Thyroid gland (tissue), 4 donors: ENCODE measurements around the gene BCL3. TPM values are rescaled to one million over a fixed set of nuclear protein-coding genes. Genes with fewer than 3 reads are reported as not detected.

Experiments used
- DNase-seq, 2 donors: peaks; one replicate each; pipeline ENCODE4 v3.0.0-alpha.2; 2019
- H3K27ac ChIP-seq, 3 donors: fragments of 200-600 bp; sonication (generic); 1 replicate in 2 of 3; 2 replicates in 1 of 3; pipeline ENCODE4 v1.5.1; 2016 to 2019; ENCODE audit warnings: mild to moderate bottlenecking in 1 of 3, moderate library complexity in 1 of 3
- H3K27me3 ChIP-seq: fragments of 200-600 bp; sonication (generic); one replicate; pipeline ENCODE4 v1.5.1; 2019
- H3K36me3 ChIP-seq, 2 donors: fragments of 200-600 bp; sonication (generic); one replicate each; pipeline ENCODE4 v1.5.1; 2016 to 2019
- H3K4me1 ChIP-seq, 2 donors: fragments of 200-600 bp; sonication (generic); one replicate each; pipeline ENCODE4 v1.5.1; 2017 to 2019
- H3K4me3 ChIP-seq, 3 donors: fragments of 200-600 bp; sonication (generic); replicated peaks in 1 of 3; 1 replicate in 2 of 3; 2 replicates in 1 of 3; pipeline ENCODE4 v1.5.1; 2016; ENCODE audit warnings: mild to moderate bottlenecking in 1 of 3
- H3K9me3 ChIP-seq: fragments of 200-600 bp; sonication (generic); one replicate; pipeline ENCODE4 v1.5.1; 2017
- POLR2A ChIP-seq, 2 donors: fragments of 450-650 bp; IDR thresholded peaks; one replicate each; pipeline ENCODE4 v1.6.1; 2017; ENCODE audit warnings: antibody characterized with exemption in 2 of 2, mild to moderate bottlenecking in 2 of 2, moderate library complexity in 1 of 2
- WGBS, 2 donors: methylation state at CpG; one replicate each; pipeline ENCODE4 v1.1.5; 2017; 5-methylcytosine and 5-hydroxymethylcytosine counted together
- intact Hi-C: fragments of 100-400 bp; cut with DNase I; formaldehyde crosslinking; loops from one replicate; pipeline ENCODE4 v1.15.1; 2023
- total RNA-seq, 4 donors: library from RNA; depleted of rRNA; stranded (reverse); fragments of >200 nt; gene quantifications; one replicate each; pipeline ENCODE4 v1.2.3, GENCODE V29; 2016
- TF ChIP-seq, protein P1 (sequence below), 6 experiments: fragments of 200-600 bp in 3 of 6; fragments of 450-650 bp in 3 of 6; sonication (generic) in 3 of 6; IDR thresholded peaks; one replicate each; pipeline ENCODE4 v1.5.1; 2016 to 2019; ENCODE audit warnings: antibody characterized with exemption in 6 of 6, mild to moderate bottlenecking in 2 of 6, inconsistent platforms in 1 of 6, moderate library complexity in 1 of 6

The BCL3 gene
- total RNA-seq, 4 donors from 2014 or later, result 12.4 to 56.2 (median 16.8) TPM

DNA sequence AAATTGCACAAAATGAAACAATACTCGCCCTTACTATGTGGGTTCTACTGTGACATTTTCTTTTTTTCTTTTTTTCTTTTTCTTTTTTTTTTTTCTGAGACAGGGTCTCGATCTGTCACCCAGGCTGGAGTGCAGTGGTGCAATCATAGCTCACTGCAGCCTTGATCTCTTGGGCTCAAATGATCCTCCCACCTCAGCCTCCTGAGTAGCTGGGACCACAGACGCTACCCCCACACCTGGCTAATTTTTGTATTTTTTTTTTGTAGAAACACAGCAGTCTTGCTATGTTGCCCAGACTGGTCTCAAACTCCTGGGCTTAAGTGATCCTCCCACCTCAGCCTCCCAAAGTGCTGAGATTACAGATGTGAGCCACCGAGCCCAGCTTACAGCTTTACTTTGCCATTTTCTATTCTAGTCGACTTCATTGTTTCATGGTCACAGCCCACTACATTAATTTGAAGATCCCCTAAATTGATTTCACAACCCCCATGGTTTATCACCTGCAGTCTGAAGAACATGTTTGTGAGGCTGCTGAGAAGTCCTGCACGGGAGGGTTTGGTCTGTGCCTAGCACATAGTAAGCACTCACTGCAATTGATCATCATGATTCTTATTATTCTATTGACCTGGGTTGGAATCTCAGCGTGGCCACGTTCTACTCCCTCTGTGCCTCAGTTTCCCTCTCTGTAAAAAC lies 3.8 kb downstream of the BCL3 start:
- H3K9me3 ChIP-seq, result no peaks in the 10 kb centered on the region
- no peaks in the 10 kb centered on the region for H3K27me3 ChIP-seq
- H3K4me3 ChIP-seq, result no peak overlapping the region
- no peak for TF ChIP-seq POLR2A (IDR thresholded peaks at IDR 0.05)
- TF ChIP-seq, protein P1, sequence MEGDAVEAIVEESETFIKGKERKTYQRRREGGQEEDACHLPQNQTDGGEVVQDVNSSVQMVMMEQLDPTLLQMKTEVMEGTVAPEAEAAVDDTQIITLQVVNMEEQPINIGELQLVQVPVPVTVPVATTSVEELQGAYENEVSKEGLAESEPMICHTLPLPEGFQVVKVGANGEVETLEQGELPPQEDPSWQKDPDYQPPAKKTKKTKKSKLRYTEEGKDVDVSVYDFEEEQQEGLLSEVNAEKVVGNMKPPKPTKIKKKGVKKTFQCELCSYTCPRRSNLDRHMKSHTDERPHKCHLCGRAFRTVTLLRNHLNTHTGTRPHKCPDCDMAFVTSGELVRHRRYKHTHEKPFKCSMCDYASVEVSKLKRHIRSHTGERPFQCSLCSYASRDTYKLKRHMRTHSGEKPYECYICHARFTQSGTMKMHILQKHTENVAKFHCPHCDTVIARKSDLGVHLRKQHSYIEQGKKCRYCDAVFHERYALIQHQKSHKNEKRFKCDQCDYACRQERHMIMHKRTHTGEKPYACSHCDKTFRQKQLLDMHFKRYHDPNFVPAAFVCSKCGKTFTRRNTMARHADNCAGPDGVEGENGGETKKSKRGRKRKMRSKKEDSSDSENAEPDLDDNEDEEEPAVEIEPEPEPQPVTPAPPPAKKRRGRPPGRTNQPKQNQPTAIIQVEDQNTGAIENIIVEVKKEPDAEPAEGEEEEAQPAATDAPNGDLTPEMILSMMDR (IDR thresholded peaks at IDR 0.05), result no peak
- H3K27ac ChIP-seq, result peak overlapping the region; percentile 81 to 97 (median 96)
- peaks cover 58 to 72% of the 10 kb centered on the region in 2 donors for H3K4me1 ChIP-seq
- intact Hi-C loops, result no loop called here
- no peak for DNase-seq
- WGBS, 2 donors, result 76 to 81% methylated on average over 8 of the region's 8 CpGs
- peaks cover 6 to 20% of the 10 kb centered on the region in 2 donors for H3K36me3 ChIP-seq

DNA sequence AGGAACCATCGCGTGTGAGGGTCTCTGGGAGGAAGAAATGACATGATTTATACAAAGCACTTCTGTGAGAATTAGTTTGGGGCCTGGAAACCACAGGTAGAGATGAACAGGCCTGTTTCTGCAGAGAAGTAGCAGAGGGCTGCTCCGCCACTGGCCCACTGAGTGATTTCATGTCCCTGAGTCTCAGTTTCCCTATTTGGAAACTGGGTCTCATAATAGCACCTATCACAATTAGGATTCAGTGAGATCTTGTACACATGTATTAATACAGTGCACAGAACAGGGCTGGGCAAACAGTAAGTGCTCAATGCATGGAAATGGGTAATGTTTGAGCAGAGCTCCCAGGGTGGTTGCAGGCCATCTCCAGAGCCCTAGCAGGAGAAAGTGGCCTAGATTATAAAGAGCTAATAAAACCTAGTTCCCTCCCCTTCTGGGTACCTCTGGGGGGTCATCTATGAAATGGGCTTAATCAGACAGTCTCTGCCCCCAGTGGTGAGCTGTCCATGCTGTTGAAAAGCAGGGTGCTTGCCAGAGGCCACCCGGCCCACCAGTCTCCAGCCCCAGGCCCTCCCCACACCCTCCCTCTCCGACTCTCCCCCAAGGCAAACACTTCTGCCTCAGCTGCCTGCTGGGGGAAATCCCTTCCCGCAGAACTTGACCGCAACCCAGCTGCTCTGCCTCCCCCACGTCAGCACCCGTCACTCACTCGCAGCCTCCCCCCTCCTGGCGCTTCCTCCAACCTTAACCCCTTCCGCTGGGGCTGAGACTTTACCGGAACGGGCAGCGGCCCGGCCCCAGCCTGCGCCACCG lies 4.5 kb downstream of the BCL3 start:
- Histone ChIP-seq H3K27ac (peak overlapping the region; percentile 81 to 97 (median 96)), H3K4me3 (peak overlapping the region in 1 of 3 donors; percentile 49), H3K4me1 (peaks cover 53 to 76% of the 10 kb centered on the region in 2 donors), H3K27me3 (no peaks in the 10 kb centered on the region), H3K36me3 (peaks cover 14 to 28% of the 10 kb centered on the region in 2 donors), H3K9me3 (no peaks in the 10 kb centered on the region)
- peak; percentile 86 to 93 for DNase-seq
- intact Hi-C loops, result no loop called here
- TF ChIP-seq, protein P1 (IDR thresholded peaks at IDR 0.05), result peak in 2 of 6 experiments; percentile 3 to 5
- peak in 1 of 2 donors; percentile 34 for TF ChIP-seq POLR2A (IDR thresholded peaks at IDR 0.05)
- WGBS, 2 donors, result 18 to 24% methylated on average over 10 to 14 of the region's 18 CpGs

DNA sequence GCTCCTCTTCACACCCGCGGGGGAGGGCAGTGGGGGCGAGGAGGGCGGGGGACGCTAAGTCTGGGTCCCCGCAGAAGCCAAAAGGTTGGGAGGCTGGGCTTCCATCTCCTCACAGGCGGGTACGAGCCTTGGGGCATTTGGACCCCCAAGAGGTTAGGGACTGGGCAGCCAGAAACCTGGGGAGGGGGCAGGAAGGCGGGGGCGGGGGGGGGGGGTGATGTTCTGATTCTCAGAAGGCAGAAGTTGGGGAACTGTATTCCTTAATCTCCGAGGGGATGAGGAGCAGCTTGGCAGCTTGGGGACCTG lies 5.1 kb downstream of the BCL3 start:
- Histone ChIP-seq H3K27me3 (no peaks in the 10 kb centered on the region), H3K9me3 (no peaks in the 10 kb centered on the region), H3K36me3 (peaks cover 19 to 33% of the 10 kb centered on the region in 2 donors), H3K4me1 (peaks cover 53 to 81% of the 10 kb centered on the region in 2 donors), H3K4me3 (peak overlapping the region in 1 of 3 donors; percentile 49), H3K27ac (peak overlapping the region; percentile 81 to 97 (median 96))
- DNase-seq, result no peak
- WGBS, 2 donors, result 0% methylated on average over 1 to 5 of the region's 11 CpGs
- intact Hi-C loops, result no loop called here
- TF ChIP-seq POLR2A (IDR thresholded peaks at IDR 0.05), result no peak

DNA sequence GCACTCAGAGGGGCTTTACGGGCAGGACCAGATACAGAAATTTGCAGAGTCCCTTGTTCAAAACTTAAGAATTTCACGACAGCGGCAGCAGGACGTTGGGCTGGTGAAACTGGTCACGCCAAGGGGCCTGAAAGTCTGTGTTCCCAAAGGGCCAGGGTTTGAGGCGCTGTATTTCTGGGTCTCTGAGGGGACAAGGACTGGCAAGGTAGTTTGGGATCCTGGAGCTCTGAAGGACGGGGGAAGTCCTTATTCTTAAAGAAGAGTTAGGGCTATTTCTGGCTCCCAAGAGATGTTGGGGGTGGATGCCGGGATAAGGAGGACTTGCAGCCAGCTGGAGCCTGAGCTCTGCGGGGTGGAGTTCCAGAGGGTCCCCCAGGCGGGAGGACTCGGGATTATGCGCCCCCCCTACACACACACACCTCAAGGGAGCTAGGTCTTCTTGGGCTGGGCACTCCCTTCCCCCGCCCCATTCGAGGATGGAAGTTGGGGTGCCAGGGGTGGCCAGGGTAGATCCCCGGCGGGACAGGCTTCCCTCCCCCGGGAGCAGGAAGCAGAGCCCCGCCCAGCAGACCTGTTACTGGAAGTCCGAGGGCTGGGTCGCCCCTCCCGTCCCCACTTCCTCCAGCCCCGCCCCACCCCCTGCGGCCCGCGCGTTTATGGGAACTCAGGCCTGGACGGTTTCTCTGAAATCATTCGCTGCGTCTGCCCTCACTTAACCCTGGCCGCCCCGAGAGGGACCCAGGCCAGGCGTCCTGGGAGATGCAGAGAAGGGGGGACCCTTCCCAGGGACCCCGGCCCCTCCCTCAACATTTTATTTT lies 5.6 kb downstream of the BCL3 start:
- peak overlapping the region; percentile 81 to 97 (median 96) for H3K27ac ChIP-seq
- intact Hi-C loops, result no loop called here
- TF ChIP-seq POLR2A (IDR thresholded peaks at IDR 0.05), result peak; percentile 15 to 56
- TF ChIP-seq, protein P1 (IDR thresholded peaks at IDR 0.05), result no peak
- 5 to 12% methylated on average over 15 to 25 of the region's 33 CpGs for WGBS, 2 donors
- peaks cover 52 to 83% of the 10 kb centered on the region in 2 donors for H3K4me1 ChIP-seq
- H3K27me3 ChIP-seq, result no peaks in the 10 kb centered on the region
- peak overlapping the region in 2 of 3 donors; percentile 12 to 49 for H3K4me3 ChIP-seq
- peaks cover 22 to 36% of the 10 kb centered on the region in 2 donors for H3K36me3 ChIP-seq
- peak; percentile 95 to 96 for DNase-seq
- no peaks in the 10 kb centered on the region for H3K9me3 ChIP-seq

DNA sequence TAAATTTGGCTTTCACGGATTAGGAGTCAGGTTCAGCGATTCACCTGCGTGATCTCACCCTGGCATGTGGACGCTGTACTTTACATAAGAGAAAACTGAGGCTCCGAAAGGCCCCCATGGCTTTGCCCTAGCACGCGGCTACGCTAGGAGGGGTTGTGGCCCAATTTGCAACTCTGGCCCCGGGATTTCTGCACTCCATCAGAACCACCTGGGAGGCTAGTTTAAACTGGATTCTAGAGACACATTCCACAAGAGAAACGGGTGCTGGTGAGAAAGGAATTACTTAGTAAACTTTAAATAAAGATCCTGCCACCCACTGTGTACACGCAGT lies 6.2 kb downstream of the BCL3 start:
- TF ChIP-seq, protein P1 (IDR thresholded peaks at IDR 0.05), result no peak
- TF ChIP-seq POLR2A (IDR thresholded peaks at IDR 0.05), result no peak
- Histone ChIP-seq H3K27ac (peak overlapping the region; percentile 81 to 97 (median 96)), H3K9me3 (no peaks in the 10 kb centered on the region), H3K4me1 (peaks cover 46 to 80% of the 10 kb centered on the region in 2 donors), H3K27me3 (no peaks in the 10 kb centered on the region), H3K4me3 (peak overlapping the region in 1 of 3 donors; percentile 49), H3K36me3 (peaks cover 27 to 42% of the 10 kb centered on the region in 2 donors)
- peak; percentile 37 to 45 for DNase-seq
- WGBS, 2 donors, result 45 to 47% methylated on average over 8 to 11 of the region's 11 CpGs
- intact Hi-C loops, result loop anchor here (5.0 kb wide), 1 partner anchor 32 kb away; no protein-coding TSS in a partner anchor
